ENCODE measurements around the gene SPINT1.
"Not testable (repeated sequence)": the region's sequence is repeated elsewhere in the genome, so short reads cannot be mapped to it uniquely, and the experiment has no call there.

Gene SPINT1

DNA sequence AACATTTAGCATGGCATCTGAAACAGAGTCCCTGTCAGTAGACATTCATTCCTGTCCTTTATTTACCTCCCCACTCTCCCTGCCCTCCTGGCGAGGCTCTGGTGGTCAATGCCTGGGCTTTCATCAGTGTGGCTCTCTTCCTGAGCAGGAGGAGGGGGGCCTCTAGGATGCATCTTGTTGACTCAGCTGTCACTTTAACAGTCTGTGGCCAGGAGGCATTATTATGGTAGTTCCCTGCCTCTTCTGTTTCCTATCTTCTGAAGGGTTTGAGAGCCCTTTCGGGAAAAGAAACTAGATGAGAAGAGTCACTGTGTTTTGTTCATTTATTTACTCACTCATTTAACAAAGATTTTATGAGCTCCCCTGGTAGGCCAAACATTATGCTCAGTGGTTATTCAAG lies 13.0 kb upstream of the SPINT1 start:
- no peak for DNase-seq

DNA sequence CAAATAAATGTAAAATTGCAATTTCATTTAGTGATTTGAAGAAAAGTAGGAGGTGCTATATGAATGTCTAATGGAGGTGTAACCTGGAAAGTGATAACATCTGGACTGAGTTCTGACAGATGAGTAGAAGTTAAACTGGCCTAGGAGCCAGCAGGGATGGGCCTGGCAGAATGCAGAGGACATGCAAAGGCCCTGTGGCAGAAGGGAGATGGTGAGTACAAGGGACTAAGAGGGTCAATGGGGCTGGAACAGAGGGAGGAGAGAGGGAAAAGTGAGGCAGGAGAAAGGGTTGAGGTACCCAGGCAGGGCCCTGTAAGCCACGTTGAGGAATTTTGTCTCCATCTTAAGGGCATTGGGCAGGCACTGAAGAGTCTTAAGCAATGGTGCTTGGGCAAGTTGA lies 12.0 kb upstream of the SPINT1 start:
- no peak for DNase-seq

DNA sequence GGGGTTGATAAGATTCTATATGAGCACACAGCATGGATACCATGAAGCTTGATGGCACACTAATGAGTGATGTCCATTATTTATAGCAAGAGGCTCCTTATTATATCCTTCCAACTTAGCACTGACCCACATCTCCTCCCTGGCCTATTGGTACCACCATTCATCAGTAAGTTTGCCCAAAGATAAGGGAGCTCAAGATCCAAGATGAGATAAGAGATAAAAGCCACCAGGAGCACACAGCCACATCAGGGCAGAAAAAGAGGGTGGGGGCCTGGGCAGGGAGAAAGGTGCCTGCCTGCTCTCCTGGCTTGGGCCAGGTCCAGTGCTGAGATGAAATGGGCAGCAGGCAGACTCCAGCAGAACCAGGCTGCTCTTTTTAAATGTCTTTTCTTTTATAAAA lies 10.9 kb upstream of the SPINT1 start:
- no peak for DNase-seq

DNA sequence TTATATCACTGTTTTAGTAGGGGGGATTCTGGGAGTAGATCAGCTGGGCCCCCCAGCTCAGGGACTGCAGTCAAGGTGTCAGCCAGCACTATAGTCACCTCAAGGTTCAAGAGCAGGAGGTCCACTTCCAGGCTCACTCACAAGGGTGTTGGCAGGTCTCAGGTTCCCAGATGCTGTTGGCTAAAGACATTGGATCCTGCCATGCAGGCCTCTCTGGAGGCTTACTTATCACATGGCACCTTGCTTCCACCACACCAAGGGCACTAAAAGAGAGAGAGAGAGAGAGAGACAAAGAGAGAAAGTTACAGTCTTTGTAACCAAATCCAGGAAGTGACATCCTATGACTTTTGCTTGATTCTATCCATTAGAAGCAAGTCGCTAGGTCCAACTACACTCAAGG lies 7.8 kb upstream of the SPINT1 start:
- DNase-seq = no peak

DNA sequence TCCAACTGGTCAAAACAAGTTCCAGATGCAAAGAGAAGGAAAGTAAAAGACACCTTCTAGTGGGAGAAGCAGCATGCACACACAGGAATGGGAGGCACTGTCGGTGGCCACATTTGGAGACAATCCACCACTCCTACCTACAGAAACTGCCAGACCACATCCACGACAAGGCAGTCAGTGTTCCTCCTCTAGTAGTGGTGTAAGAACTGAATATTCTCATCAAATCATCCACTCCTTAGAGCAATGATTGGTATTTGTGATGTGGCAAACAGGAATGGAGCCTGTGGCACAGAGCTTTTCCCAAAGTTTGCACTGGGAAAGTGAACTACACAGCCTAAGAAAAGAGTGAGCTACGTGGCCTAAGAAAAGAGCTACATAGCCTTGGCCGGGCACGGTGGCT lies 5.1 kb upstream of the SPINT1 start:
- DNase-seq = no peak

DNA sequence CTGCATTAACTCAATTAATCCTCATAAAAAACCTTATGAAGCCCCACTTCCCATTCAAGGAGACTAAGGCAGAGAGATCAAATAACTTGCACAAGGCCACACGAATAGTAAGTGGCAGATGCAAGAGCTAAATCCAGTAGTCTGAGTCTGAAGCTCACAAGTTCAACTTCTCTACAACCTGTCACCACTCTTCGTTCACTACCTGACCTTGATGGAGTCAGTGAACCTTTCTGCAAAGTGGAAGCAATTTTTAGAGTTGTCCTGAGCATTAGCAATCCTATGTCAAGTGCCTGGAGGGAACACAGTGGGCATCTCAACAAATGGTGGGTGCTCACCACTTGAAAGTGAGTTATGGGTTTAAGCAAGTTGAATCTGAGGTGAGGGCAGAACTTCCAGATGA lies 2.1 kb upstream of the SPINT1 start:
- no peak for DNase-seq

DNA sequence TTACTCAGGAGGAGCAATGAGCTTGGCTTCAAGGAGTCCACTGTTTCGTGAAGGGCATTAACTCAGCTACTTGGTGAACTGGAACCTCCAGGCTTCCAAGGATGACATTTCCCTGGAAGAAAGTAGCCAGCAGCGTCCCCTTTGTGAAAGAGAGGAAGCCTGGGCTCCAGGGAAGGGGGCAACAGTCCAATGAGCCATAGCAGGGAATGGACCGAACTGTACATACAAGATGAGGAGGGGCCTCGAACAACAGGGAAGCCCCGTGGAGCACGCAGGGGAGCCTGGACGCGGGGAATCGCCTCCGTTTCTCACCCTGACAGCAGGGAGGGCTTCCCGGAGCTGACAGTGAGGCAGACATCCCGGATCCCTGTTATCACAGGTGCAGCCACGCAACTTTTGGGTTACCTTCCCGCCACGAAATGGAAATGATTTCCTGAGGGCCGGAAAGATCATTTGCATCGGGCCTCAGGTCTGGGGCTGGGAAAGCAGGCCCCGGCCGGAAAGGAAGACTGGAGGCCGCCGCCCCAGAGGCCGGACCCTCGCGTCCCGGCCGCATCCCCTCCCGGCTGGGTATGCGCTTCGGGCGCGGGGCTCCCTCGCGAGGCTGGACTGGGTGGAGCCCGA lies 475 bp upstream of the SPINT1 start:
- DNase-seq = no peak

DNA sequence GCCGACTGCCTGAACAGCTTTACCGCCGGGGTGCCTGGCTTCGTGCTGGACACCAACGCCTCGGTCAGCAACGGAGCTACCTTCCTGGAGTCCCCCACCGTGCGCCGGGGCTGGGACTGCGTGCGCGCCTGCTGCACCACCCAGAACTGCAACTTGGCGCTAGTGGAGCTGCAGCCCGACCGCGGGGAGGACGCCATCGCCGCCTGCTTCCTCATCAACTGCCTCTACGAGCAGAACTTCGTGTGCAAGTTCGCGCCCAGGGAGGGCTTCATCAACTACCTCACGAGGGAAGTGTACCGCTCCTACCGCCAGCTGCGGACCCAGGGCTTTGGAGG lies 815 bp downstream of the SPINT1 start:
- DNase-seq = peak; percentile 24 to 31

DNA sequence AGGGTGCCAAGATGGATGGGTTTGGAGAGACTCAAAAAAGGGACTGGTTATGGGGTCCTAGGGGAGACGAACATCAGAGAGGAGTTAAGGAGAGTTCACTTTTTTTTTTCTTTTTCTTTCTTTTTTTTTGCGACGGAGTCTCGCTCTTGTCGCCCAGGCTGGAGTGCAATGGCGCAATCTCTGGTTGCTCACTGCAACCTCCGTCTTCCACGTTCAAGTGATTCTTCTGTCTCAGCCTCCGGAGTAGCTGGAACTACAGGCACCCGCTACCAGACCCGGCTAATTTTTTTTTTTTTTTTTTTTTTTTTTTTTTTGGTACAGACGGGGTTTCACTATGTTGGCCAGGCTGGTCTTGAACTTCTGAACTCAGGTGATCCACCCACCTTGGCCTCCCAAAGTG lies 1.2 kb downstream of the SPINT1 start:
- DNase-seq = no peak

DNA sequence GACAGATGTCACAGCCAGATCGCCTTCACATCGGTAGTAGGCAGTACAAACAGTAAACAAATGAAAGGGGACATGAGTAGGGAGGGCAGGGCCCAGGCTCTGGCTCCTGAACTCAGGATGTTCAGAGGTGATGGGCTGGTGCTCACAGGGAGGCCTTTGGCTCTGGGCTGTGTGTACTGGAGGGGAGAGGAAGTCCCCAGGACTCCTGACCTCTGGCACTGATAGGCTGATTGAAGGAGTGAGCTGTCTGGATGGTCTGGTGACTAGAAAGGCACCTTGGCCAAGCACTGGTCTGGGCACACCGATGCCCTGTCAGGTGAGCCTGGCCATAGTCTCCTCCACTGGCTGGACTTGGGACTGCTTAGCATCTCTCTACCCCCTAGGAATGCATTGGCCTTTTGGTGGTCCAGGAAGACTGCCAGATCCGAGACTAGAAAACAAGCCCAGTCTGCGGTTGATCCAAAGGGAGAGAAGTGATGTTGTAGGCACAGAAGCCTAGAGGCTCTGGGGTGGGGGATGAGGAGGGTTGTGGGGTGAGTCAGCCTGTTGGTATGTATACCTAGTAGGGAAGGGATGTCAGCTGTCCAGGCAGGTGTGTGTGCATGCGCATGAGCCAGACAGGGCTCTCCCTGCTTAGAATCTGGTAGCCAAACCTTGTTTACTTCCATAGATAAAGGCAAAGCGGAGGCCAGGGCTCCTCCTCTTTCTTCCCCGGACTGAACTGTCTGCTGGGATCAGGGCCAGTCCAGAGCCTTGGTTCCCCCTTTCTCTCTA lies 1.9 kb downstream of the SPINT1 start:
- DNase-seq = no peak

DNA sequence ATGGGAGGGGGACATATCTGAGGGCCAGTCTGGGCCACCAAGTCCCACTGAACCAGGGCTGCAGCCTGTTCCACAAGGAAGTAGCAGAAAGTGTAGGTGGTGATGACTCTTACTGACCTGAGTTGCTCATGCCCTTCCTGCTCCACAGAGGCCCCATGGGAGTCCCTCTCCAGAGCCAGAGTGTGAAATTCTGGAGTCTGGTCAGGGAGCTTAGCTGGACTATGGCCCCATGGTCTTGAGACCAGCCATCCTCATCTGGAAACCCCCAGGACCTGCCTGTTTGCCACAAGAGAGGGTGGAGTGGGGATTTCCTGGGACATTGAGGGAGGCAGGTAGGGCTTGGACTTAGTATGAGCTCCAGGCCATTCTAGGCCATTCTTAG lies 3.0 kb downstream of the SPINT1 start:
- DNase-seq = no peak

DNA sequence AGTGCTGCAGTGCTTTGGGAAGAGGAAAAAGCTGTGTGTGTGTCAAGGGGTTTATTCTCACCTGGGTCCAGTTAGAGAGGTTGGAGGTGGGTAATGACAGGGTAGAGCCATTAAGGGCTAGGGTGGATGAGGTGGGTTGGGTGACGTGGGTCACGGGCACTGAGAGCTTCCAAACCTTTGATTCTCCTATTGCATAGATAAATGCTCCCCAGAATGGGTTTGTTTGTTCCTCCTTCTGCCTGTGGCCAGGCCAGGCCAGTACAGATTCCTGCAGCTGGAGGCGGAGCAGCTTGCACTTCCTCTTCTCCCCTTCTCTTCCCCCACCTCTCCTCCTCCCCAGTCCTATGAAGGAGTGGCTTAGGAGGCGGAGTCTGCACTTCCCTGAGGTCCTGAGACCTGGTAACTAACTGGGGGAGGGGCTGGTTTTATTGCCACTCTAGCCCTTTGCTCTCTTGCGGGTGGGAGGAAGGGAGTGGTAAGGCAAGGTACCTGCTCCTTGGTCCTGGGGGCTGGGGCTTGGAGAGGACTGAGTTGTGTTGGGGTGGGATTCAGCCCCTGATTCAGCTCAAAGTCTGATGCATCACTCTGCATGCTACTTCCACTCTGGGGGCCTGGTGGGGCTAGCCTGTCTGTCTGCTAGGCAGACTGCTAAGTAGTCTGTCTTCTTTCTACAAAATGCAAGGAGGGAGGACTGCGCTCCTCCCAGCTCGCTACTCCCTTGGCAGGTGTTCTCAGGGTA lies 3.5 kb downstream of the SPINT1 start:
- peak; percentile 10 to 69 for DNase-seq

DNA sequence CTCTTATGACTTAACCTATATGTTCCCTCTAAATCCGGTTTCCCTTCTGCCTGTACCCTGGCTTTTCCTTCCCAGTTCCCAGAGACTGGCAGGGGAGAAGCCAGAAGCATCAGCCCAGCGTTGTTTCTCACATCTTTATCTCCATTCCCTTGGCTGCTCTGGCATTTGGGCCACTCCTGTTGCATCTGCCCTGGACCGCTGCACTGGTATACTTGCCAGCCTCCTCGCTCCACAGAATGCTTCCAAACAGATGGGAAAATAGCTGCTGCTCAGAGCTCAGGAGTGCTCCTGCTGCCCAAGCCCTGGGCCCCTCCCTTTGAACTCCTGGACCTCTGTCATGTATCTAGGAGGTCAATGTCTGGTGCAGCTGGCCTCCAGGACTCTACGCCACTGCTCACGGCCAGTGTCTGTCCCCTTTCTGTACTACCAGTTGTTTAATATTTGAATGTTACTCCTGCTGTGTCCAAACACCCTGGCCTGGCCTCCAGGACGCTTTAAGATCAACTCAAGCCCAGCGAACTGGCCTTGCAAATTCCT lies 6.8 kb downstream of the SPINT1 start:
- no peak for DNase-seq

DNA sequence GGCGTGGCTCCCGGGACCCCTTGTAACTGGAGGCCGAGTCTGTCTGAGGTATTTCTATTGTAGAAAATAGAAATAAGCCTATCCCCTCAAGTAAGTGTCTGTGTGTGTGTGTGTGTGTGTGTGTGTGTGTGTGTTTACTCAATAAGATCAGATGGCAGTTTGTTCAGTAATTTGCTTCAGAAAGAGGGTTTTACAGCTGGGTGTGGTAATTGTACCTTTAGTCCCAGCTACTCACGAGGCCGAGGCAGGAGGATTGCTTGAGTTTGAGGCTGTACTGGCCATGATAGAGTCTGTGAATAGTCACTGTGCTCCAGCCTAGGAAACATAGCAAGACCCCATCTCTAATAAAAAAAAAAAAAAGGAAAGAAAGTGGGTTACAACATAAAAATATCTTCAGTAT lies 8.7 kb downstream of the SPINT1 start:
- no peak for DNase-seq

DNA sequence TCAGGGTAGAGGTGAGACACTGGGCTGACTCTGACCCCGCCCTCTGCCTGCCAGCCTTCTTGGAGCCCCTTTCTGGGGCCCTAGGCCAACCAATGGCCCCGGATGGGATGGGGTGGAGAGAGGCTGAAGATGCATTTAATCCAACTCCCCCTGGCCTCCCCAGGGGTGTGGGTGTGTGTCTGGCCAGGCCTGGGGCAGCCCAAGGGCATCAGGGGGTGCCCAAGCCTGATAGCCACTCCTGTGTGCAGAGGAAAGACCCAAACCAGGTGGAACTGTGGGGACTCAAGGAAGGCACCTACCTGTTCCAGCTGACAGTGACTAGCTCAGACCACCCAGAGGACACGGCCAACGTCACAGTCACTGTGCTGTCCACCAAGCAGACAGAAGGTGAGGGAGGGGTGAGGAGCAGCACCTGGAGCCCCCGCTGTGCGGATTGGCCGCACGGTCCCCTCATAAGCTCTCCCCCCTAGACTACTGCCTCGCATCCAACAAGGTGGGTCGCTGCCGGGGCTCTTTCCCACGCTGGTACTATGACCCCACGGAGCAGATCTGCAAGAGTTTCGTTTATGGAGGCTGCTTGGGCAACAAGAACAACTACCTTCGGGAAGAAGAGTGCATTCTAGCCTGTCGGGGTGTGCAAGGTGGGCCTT lies 9.5 kb downstream of the SPINT1 start:
- no peak for DNase-seq

DNA sequence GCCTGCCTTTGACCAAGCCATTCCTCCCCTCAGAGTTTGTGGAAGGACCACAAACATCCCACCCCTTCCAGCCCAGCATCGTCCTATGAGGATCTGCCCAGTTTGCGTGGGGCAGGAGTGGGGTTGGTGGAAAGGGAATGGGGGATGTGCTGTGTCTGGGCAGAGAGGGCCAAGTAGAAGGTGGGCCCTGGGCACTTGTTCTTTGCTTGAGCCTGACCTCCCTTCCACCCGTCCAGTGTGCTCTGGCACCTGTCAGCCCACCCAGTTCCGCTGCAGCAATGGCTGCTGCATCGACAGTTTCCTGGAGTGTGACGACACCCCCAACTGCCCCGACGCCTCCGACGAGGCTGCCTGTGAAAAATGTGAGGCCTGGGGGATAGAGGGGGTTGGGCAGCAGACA lies 10.3 kb downstream of the SPINT1 start:
- no peak for DNase-seq

DNA sequence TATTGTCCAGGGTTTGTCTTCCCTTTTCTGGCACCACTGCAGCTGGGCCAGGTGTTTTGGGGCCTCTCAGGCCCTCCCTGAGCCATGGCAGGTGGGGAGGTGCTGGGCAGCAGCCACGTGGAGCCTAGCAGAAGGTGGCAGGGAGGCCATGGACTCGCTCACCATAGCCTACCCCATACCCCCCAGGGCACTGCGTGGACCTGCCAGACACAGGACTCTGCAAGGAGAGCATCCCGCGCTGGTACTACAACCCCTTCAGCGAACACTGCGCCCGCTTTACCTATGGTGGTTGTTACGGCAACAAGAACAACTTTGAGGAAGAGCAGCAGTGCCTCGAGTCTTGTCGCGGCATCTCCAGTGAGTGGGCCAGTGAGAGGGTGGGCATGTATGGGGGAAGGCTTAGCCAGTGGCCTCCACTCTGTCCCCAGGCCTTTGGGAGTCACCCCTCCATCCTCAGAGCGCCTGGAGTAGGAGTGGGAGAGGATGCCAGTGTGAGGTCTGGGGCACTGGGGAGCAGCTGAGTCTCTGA lies 11.9 kb downstream of the SPINT1 start:
- DNase-seq = no peak

DNA sequence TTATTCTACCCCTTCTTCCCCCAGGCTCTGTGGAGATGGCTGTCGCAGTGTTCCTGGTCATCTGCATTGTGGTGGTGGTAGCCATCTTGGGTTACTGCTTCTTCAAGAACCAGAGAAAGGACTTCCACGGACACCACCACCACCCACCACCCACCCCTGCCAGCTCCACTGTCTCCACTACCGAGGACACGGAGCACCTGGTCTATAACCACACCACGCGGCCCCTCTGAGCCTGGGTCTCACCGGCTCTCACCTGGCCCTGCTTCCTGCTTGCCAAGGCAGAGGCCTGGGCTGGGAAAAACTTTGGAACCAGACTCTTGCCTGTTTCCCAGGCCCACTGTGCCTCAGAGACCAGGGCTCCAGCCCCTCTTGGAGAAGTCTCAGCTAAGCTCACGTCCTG lies 12.9 kb downstream of the SPINT1 start:
- DNase-seq = no peak

DNA sequence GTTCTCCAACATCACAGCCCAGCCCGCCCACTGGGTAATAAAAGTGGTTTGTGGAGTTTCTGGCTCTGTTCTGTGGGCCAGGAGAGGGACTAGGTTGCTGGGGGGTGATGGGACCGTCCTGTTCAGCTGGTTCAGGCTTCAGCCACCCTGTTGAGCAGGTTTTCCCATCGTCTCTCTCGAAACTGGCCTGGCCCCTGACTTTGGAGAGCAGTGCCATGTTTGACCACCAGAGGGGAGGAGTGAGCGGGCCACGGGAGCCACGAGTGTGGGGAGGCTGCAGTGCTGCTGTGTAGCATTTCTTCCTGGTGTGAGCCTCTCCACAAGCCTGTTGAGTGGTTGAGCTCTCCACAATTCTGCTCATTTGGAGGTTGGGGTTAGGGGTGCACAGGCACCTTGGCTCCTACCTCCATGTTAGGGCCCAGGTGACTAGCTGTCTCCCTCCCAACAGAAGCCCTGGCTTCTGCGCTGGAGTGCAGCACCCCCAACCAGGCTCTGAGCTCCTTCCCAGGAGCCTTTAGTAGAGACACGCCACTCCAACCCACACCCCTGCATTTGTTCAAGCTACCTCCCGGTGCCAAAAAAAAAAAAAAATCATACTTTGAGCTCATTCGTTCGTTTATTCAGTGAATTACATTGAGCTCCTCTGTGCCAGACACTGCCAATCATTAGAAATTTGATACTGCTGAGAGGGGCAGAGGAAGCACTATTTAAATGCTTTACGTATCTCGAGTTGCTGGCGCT lies 13.9 kb downstream of the SPINT1 start:
- peak; percentile 76 to 82 for DNase-seq

DNA sequence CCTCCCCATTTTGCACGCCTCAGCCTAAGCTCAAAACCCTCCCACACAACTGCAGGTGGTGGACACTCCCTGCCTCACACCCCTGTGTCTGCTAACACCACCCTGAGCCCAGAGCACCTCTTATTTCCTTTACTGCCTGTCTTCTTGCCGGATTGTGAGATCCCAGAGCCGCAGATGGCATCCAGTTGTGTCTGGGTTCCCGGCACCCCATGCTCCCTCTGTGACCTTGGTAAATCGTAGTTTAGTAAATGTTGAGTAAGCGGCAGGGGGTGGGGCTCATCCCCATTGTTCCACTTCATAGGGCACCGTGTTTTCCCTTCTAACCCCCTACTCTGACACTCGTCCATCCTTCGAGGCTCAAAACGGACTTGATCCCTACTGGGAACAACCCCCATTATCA lies 14.9 kb downstream of the SPINT1 start:
- no peak for DNase-seq

DNA sequence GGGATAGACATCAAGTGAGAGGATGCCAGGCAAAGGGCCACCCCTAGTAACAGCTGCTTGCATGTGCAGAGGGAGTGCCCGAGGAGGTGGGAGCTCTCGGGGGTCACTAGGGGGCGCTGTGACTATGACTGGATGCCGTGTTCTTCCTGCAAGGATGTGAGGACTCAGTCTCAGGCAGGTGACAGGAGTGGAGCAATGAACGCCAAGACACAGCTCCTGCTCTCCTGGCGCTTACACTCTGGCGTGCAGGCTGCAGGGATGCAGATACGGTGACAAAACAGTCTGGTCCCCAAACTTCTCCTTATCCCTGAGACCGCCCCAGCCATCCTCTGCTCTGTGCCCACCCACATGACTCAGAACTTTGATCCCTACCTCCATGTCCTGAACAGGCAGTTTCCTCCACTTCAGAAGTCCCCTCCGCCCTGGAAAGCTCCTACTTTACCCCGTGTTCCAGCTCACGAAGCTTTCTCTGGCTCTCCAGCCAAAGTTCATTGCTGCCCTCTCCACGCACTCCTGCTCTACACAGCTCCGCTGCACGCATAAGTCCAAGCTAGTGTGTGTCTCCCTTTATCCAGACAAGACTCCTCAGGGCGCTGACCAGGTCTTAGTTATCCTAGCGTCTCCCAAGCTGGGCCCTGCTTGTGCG lies 15.5 kb downstream of the SPINT1 start:
- peak; percentile 79 to 82 for DNase-seq

DNA sequence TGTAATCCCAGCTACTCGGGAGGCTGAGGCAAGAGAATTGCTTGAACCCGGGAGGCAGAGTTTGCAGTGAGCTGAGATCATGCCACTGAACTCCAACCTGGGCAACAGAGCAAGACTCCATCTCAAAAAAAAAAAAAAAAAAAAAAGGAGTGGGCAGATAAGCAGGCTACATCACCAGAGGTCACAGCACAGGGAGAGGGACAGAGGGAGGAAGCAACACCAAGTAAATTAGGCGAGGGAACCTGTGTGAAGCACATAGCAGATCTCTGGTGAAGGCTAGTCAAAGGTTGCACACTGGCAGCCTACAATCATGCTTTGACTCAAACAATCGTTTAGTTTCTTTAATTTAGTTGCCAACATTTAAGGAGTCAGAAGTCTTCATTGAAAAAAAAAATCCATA lies 17.3 kb downstream of the SPINT1 start:
- not testable (repeated sequence) for DNase-seq

Data from CD4-positive, alpha-beta T cell treated with Interleukin-4 for 1 hour (primary cell).